Kidney (tissue), 14 donors: ENCODE measurements around the gene TPM4. TPM values are rescaled to one million over a fixed set of nuclear protein-coding genes. Genes with fewer than 3 reads are reported as not detected.
A peak's percentile ranks its signal among the peaks of the same experiment; 100 is the strongest.

Experiments used
- DNase-seq, 5 donors: peaks; one replicate each; pipeline ENCODE4 v3.0.0-alpha.2; 2013 to 2020
- FAIRE-seq: peaks from 2 replicates; lab custom pipeline; 2012; peaks lifted over from hg19 to GRCh38; lab: Jason Lieb, UNC
- H3K27ac ChIP-seq, 2 donors: one replicate each; pipeline ENCODE4 v1.7.0; 2013; ENCODE audit warnings: low read depth in 2 of 2, low read length in 2 of 2, inconsistent platforms in 1 of 2
- H3K27me3 ChIP-seq: one replicate; pipeline ENCODE4 v1.7.1; 2013; ENCODE audit warnings: low read length, inconsistent platforms; ENCODE audit not compliant: control insufficient read depth, insufficient read depth
- H3K36me3 ChIP-seq, 3 donors: one replicate each; pipeline versions ENCODE4 v1.7.0 to v1.7.1; 2013; ENCODE audit warnings: low read length in 3 of 3, control low read depth in 1 of 3, inconsistent platforms in 1 of 3; ENCODE audit not compliant: insufficient read depth in 3 of 3, control insufficient read depth in 2 of 3
- H3K4me1 ChIP-seq, 3 donors: one replicate each; pipeline versions ENCODE4 v1.7.0 to v1.7.1; 2013; ENCODE audit warnings: low read length in 3 of 3, inconsistent platforms in 1 of 3, low read depth in 1 of 3; ENCODE audit not compliant: control insufficient read depth in 2 of 3, insufficient read depth in 2 of 3
- H3K4me3 ChIP-seq, 3 donors: one replicate each; pipeline versions ENCODE4 v1.7.0 to v1.8.1; 2013; ENCODE audit warnings: low read length in 3 of 3, control low read depth in 1 of 3, inconsistent platforms in 1 of 3
- H3K9ac ChIP-seq, 3 donors: one replicate each; pipeline versions ENCODE4 v1.7.0 to v1.7.1; 2013; ENCODE audit warnings: low read length in 3 of 3, control low read depth in 1 of 3, inconsistent platforms in 1 of 3
- H3K9me3 ChIP-seq, 3 donors: one replicate each; pipeline versions ENCODE4 v1.7.0 to v1.7.1; 2013; ENCODE audit warnings: low read length in 3 of 3, control low read depth in 1 of 3, inconsistent platforms in 1 of 3; ENCODE audit not compliant: control insufficient read depth in 2 of 3, insufficient read depth in 1 of 3
- intact Hi-C: fragments of 100-400 bp; cut with DNase I; formaldehyde crosslinking; loops from one replicate; pipeline ENCODE4 v1.11.1; 2022
- polyA plus RNA-seq: library from polyadenylated mRNA; stranded (reverse); fragments of 350-450 nt; fragmentation: Illumina TruSeq; extraction: RNeasy Lipid Tissue Mini Kit (QIAGEN cat#74804); gene quantifications from one replicate; pipeline ENCODE4 v1.2.3, GENCODE V29; 2014; ENCODE audit warnings: low read depth, low replicate concordance; ENCODE audit not compliant: insufficient read depth
- total RNA-seq: library from RNA; stranded (reverse); fragmentation: NEBNext Ultra II Directional; extraction: Animal tissue kit (Norgen Biotek cat#: 25700); gene quantifications from one replicate; pipeline ENCODE4 v1.2.1, GENCODE V29; 2021
- TF ChIP-seq, protein P1 (sequence below): IDR thresholded peaks from 3 replicates; pipeline ENCODE4 v1.5.1; 2012; ENCODE audit warnings: mild to moderate bottlenecking, moderate library complexity, borderline replicate concordance; ENCODE audit not compliant: insufficient read depth; ENCODE audit errors: extremely low read depth
- donor health status: control.
- donor health status: control.
- donor health status: control.
- donor health status: control.
- donor health status: control.
- donor health status: DM: yes; HTN: yes; CAD: no.
- donor health status: Normal renal cell carcinoma (clear cell type).

Gene TPM4
- total and polyA plus RNA-seq, 2 donors from 2014 or later, result 132 to 273 TPM

DNA sequence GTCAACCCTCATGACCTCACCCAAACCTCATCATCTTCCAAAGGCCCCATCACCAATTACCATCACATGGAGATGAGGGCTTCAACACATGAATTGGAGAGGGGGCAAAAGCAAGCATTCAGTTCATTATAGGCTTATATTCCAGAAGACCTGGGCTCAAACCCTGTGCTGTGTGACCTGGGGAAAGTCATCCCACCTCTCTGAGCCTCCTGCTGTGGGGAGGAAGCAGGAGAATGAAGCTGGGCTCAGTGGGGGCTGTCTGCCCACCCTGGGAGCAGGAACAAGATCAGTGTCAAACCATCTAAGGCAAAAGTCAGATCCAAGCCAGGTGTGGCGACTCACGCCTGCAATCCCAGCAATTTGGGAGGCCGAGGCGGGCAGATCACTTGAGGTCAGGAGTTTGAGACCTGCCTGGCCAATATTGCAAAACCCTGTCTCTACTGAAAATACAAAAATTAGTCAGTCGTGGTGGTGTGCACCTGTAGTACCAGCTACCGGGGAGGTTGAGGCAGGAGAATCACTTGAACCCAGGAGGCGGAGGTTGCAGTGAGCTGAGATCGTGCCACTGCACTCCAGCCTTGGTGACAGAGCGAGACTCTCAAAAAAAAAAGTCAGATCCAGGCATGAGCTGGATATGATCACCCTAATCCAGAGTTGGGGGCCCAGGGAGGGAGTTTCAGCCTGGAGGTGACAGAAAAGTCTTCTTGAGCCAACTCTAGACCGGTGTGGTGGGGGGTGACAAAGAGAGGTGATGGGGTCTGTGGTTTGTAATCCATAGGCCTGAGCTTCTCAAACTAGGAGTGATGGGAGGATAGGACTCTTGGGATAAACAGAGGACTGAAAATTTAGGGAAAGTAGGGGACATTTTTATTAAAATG, 1.6 kb upstream of the TPM4 start:
- Histone ChIP-seq H3K27me3 (no peaks in the 10 kb centered on the region), H3K9ac (no peak overlapping the region), H3K9me3 (no peaks in the 10 kb centered on the region), H3K4me1 (peaks cover 0 to 17% (median 6%) of the 10 kb centered on the region in 3 donors), H3K27ac (peak overlapping the region in 1 of 2 donors; percentile 95), H3K4me3 (no peak overlapping the region), H3K36me3 (no peaks in the 10 kb centered on the region)
- DNase-seq (peak in 3 of 5 donors; percentile 4 to 42 (median 37)), FAIRE-seq (no peak)
- intact Hi-C loops, result no loop called here
- TF ChIP-seq, protein P1, sequence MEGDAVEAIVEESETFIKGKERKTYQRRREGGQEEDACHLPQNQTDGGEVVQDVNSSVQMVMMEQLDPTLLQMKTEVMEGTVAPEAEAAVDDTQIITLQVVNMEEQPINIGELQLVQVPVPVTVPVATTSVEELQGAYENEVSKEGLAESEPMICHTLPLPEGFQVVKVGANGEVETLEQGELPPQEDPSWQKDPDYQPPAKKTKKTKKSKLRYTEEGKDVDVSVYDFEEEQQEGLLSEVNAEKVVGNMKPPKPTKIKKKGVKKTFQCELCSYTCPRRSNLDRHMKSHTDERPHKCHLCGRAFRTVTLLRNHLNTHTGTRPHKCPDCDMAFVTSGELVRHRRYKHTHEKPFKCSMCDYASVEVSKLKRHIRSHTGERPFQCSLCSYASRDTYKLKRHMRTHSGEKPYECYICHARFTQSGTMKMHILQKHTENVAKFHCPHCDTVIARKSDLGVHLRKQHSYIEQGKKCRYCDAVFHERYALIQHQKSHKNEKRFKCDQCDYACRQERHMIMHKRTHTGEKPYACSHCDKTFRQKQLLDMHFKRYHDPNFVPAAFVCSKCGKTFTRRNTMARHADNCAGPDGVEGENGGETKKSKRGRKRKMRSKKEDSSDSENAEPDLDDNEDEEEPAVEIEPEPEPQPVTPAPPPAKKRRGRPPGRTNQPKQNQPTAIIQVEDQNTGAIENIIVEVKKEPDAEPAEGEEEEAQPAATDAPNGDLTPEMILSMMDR, result no peak

DNA sequence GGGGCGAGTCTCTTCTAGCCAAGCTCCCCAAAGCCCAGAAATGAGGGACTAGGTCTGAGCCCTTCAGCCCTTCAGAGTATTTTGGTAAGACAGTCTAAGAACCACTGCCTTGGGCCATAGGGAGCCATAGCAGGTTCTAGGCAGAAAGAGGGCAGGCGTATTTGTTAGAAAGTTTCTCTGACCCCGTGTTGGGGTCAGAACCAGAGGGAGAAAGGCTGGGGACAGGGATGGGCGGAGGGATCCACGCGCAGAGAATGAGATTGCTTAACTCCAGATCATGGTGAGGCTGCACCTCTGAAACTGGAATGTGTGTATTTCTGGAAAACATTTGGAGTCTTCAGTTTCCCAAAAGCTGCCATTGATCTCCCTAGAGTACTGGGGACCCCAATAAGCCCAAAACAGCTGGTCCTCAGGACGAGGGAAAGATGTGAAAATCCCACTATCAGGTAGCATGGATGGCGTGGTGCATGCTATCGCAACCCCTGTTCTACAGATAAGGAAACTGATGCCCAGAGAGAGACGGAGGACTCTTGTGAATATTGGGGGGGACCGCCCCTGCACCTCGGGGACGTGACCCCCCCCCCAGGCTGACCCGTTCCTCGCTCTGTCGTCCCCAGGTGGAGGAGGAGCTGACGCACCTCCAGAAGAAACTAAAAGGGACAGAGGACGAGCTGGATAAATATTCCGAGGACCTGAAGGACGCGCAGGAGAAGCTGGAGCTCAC, 703 bp upstream of the TPM4 start:
- peak overlapping the region; percentile 89 to 95 for H3K27ac ChIP-seq
- H3K9me3 ChIP-seq, result no peaks in the 10 kb centered on the region
- H3K4me3 ChIP-seq, result peak overlapping the region in 2 of 3 donors; percentile 58 to 61
- intact Hi-C loops, result no loop called here
- DNase-seq (peak in 3 of 5 donors; percentile 39 to 49 (median 46)), FAIRE-seq (no peak)
- no peaks in the 10 kb centered on the region for H3K36me3 ChIP-seq
- peaks cover 0 to 16% (median 6%) of the 10 kb centered on the region in 3 donors for H3K4me1 ChIP-seq
- no peaks in the 10 kb centered on the region for H3K27me3 ChIP-seq
- TF ChIP-seq, protein P1, result no peak
- H3K9ac ChIP-seq, result peak overlapping the region; percentile 37 to 67 (median 61)

DNA sequence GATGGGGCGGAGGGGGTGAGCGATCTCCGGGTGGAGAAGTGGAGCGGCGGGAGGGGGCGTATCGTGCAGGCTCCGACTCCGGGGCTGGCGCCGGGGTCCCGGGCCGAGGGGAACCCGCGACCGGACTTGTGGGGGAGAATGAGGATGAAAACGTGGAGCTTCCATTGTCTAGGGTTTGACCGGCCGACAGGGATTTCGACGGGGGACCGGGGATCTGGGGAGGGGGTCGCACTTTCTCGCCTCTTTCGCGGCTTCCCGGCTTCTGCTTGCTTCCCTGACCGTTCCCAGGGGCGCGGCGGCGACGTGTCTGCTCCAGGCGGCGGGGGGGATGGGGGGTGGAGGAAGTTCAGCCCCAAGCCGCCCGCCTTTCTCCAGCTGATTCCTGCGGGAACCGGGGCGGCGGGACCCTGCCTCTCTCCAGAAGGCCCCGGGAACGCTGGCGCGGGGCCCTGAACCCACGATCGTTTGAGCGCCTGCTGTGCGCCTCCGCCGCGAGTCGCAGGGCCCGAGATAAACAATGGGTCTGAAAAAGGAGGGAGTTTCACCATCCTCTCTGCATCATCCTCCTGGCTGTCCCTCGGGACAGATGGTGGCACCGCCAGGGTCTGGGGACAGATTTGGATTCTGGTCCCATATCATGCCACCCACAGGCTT, 790 bp downstream of the TPM4 start:
- TF ChIP-seq, protein P1, result no peak
- Histone ChIP-seq H3K9me3 (no peaks in the 10 kb centered on the region), H3K27me3 (no peaks in the 10 kb centered on the region), H3K4me3 (peak overlapping the region; percentile 67 to 92 (median 80)), H3K36me3 (peaks cover 0 to 2% (median 0%) of the 10 kb centered on the region in 3 donors), H3K4me1 (peaks cover 0 to 10% (median 6%) of the 10 kb centered on the region in 3 donors), H3K27ac (peak overlapping the region; percentile 83 to 98), H3K9ac (peak overlapping the region; percentile 80 to 95 (median 89))
- DNase-seq (peak; percentile 43 to 89 (median 68)), FAIRE-seq (no peak)
- intact Hi-C loops, result no loop called here
